Skeletal muscle satellite cell (primary cell): ENCODE data around the gene PRRT4.

ENCODE experiments used
- H3K27me3 ChIP-seq: 2 replicates; pipeline ENCODE4 v1.7.0; 2013; ENCODE audit warnings: low read length; ENCODE audit not compliant: control insufficient read depth, insufficient read depth
- H3K36me3 ChIP-seq: 2 replicates; pipeline ENCODE4 v1.7.0; 2013; ENCODE audit warnings: mild to moderate bottlenecking, control low read depth, low read length; ENCODE audit not compliant: insufficient read depth
- H3K4me1 ChIP-seq: 2 replicates; pipeline ENCODE4 v1.7.0; 2013; ENCODE audit warnings: low read length; ENCODE audit not compliant: control insufficient read depth, insufficient read depth
- H3K4me2 ChIP-seq: 2 replicates; pipeline ENCODE4 v1.7.0; 2013; ENCODE audit warnings: mild to moderate bottlenecking, low read length
- H3K4me3 ChIP-seq: 2 replicates; pipeline ENCODE4 v1.7.0; 2013; ENCODE audit warnings: low read length
- H3K9ac ChIP-seq: 2 replicates; pipeline ENCODE4 v1.7.0; 2013; ENCODE audit warnings: mild to moderate bottlenecking, low read depth, low read length, moderate library complexity
- H3K9me3 ChIP-seq: replicated peaks from 2 replicates; pipeline ENCODE4 v1.7.0; 2013; ENCODE audit warnings: mild to moderate bottlenecking, control low read depth, low read length

PRRT4 gene

DNA sequence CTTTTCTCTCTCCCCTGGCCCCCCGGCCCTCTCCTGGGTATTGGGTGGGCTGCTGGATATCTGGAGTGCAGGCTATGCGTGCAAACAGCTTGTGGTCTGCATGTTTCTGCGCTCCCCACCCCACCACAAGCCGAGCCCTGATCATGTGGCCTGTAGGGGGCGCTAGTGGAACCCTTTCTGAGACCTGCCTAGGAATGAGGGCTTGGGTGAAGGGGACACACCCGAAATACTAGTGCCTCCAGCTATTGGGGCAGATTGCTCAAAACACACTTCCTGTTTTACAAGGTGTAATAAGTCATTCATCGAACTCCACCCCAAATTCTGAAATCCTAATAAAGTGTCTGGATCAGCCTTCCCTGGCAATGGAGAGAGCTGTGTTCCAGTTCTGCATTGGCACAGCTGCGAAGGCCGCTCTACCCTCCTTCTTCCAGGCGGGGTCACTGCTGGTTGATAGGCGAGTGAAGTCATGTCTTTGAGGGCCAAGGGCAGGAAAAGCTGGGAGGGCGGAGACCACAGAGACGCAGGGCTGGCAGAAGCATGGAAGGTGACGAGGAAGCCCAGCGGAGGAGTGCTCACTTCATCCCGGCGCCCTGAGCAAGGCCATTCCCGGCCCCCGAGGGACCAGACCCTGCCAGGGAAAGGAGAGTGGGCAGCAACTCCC, 19.8 kb upstream of the PRRT4 start:
- H3K4me2 ChIP-seq = no peak overlapping the region
- H3K4me1 ChIP-seq = peaks cover 5% of the 10 kb centered on the region
- peaks cover 10% of the 10 kb centered on the region for H3K27me3 ChIP-seq
- H3K4me3 ChIP-seq = no peak overlapping the region
- H3K9ac ChIP-seq = no peak overlapping the region
- H3K36me3 ChIP-seq = no peaks in the 10 kb centered on the region
- no peaks in the 10 kb centered on the region for H3K9me3 ChIP-seq

DNA sequence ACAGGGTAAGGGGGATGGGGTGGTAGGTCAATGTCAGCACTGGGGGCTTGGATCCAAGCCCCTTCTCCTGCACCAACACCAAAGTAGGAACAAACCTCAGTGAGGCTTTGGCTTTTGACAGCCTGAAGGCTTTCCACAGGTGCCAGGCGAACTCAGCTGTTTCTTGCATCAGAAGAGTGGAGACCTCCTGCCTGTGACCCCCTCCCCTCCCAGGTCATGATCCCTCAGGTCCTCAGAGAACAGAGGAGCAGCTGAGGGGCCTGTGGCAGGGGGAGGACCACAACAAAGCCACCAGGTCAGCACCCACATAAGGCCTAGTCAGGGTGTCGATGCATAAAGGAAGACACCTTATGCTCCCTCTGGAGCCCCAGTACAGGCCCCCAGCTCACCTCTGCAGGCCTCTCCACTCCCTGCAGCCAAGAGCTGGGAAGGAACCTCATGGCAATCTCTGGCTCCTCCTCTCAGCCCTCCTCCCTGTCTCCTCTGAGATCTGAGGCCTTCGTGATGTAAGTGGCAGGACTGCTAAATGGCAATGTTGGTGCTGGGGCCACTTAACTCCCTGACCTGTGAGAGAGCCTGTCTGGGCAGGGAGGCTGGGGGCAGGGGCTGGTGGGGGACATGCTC, 19.1 kb upstream of the PRRT4 start:
- H3K4me1 ChIP-seq = peaks cover 5% of the 10 kb centered on the region
- no peaks in the 10 kb centered on the region for H3K36me3 ChIP-seq
- H3K4me2 ChIP-seq = no peak overlapping the region

DNA sequence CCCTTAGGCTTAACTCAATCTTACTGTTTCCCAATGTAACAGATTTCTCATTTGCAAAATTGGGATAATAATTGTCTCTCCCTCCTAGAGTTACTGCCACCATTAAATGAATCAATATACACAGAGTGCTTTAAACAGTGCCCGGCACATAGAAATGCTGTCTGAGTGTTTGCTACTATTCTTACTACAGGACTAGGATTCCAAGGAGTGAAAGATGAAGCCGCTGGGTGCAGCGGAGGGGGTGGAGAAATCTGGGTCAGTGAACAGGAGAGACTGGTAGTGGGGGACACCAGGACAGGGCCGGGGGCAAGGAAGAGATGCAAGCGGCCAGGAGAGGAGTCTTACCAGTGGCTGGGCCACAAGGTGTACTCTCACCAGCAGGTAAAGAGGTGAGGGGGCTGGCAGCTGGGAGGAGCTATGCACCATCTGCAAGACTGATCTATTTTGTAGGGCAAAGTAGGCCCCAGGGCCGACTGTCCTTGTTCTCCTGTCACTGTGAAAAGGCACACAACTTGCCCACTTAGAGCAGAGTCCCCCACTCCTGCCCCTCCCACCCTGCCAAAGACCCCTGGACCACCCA, 18.5 kb upstream of the PRRT4 start:
- no peak overlapping the region for H3K9ac ChIP-seq
- H3K4me2 ChIP-seq = no peak overlapping the region

More for the DNA sequence above, 19.1 kb upstream of the PRRT4 start:
- Histone ChIP-seq H3K9me3 (no peaks in the 10 kb centered on the region), H3K9ac (no peak overlapping the region), H3K27me3 (peaks cover 10% of the 10 kb centered on the region), H3K4me3 (no peak overlapping the region)

DNA sequence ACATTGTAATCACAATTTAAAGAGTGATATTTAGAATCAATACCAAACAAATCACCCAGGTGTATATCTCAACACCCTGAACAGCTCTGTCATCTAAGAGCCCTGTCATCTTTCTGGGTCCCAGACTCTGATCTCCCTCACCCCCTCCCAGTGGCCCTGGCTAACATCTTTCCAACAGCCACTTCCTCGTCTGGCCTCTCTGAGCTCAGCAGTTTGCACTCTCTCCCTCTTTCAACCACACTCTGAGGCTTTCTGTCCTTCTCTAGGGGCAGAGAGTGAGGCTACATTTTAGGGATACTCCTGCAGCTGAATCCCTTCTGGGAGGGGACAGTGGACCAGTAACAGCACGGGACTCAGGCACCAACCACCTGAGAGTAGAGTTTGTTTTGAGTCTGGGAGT, 17.1 kb upstream of the PRRT4 start:
- no peaks in the 10 kb centered on the region for H3K36me3 ChIP-seq
- peaks cover under 1% of the 10 kb centered on the region for H3K4me1 ChIP-seq
- peaks cover 17% of the 10 kb centered on the region for H3K27me3 ChIP-seq
- H3K4me2 ChIP-seq = no peak overlapping the region
- H3K9ac ChIP-seq = no peak overlapping the region
- no peaks in the 10 kb centered on the region for H3K9me3 ChIP-seq
- no peak overlapping the region for H3K4me3 ChIP-seq

More for the DNA sequence above, 18.5 kb upstream of the PRRT4 start:
- Histone ChIP-seq H3K4me3 (no peak overlapping the region), H3K4me1 (peaks cover 5% of the 10 kb centered on the region), H3K9me3 (no peaks in the 10 kb centered on the region), H3K27me3 (peaks cover 10% of the 10 kb centered on the region), H3K36me3 (no peaks in the 10 kb centered on the region)

DNA sequence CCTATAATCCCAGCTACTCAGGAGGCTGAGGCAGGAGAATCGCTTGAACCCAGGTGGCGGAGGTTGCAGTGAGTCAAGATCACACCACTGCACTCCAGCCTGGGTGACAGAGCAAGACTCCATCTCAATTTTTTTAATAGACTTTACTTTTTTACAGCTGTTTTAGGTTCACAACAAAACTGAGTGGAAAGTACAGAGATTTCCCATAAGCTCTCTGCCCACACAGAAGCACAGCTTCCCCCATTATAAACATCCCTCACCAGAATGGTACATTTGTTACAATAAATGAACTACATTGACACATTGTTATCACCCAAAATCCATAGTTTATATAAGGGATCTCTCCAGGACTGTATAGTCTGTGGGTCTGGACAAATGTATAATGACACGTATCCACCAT, 14.6 kb upstream of the PRRT4 start:
- H3K9me3 ChIP-seq = no peaks in the 10 kb centered on the region
- no peaks in the 10 kb centered on the region for H3K4me1 ChIP-seq
- peaks cover 23% of the 10 kb centered on the region for H3K27me3 ChIP-seq
- H3K36me3 ChIP-seq = no peaks in the 10 kb centered on the region
- H3K9ac ChIP-seq = no peak overlapping the region
- no peak overlapping the region for H3K4me2 ChIP-seq
- no peak overlapping the region for H3K4me3 ChIP-seq

DNA sequence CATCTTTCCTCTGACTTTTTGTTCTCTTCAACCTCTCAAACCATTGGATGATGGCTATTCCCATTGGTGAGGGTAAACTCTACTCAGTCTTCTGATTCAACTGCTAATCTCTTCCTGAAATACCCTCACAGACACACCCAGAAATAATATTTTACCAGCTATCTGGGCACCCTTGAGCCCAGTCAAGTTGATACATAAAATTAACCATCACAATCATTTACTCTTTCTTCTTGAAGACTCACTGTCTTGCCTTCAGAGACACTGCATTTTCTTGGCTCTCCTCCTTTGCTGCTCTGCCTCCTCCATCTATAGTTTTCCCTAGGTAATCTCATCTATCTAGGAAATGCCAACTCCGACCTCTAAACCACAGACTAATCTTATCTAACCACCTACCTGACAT, 12.6 kb upstream of the PRRT4 start:
- Histone ChIP-seq H3K4me2 (no peak overlapping the region), H3K4me3 (no peak overlapping the region), H3K36me3 (no peaks in the 10 kb centered on the region), H3K4me1 (no peaks in the 10 kb centered on the region), H3K9ac (no peak overlapping the region), H3K27me3 (peaks cover 23% of the 10 kb centered on the region), H3K9me3 (no peaks in the 10 kb centered on the region)

DNA sequence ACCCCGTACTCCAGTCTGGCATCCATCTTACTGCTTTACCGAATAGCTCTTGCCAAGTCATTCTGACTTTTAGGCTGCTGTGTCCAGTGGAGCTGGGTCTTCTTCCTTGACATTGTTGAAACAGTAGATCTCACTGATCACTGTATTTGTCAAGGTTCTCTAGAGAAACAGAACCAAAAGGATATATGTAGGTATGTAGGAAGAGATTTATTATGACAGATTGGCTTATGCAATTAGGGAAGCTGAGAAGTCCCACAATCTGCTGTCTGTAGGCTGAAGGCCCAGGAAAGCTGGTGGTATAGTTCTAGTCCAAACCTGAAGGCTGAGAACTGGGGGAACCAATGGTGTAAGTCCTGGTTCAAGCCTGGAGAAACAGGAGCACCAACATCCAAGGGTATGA, 12.1 kb upstream of the PRRT4 start:
- no peaks in the 10 kb centered on the region for H3K4me1 ChIP-seq
- no peak overlapping the region for H3K4me3 ChIP-seq
- H3K27me3 ChIP-seq = peaks cover 21% of the 10 kb centered on the region
- H3K9ac ChIP-seq = no peak overlapping the region
- H3K9me3 ChIP-seq = no peaks in the 10 kb centered on the region
- H3K36me3 ChIP-seq = no peaks in the 10 kb centered on the region
- H3K4me2 ChIP-seq = no peak overlapping the region

DNA sequence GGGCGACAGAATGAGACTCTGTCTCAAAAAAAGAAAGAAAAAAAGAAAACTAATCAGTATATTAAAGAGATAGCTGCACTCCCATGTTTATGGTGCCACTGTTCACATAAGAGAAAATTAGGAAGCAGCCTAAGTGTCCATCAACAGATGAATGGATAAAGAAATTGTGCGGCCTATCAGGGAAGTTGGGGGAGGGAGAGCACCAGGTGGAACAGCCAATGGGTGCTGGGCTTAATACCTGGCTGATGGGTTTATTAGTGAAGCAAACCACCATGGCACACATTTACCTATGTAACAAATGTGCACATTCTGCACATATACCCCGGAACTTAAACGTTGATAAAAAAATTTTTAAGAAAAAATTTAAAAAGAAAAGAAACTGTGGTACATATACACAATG, 9.0 kb upstream of the PRRT4 start:
- Histone ChIP-seq H3K9me3 (no peaks in the 10 kb centered on the region), H3K4me1 (no peaks in the 10 kb centered on the region), H3K4me3 (no peak overlapping the region), H3K4me2 (no peak overlapping the region), H3K27me3 (peaks cover 35% of the 10 kb centered on the region), H3K9ac (no peak overlapping the region), H3K36me3 (no peaks in the 10 kb centered on the region)

DNA sequence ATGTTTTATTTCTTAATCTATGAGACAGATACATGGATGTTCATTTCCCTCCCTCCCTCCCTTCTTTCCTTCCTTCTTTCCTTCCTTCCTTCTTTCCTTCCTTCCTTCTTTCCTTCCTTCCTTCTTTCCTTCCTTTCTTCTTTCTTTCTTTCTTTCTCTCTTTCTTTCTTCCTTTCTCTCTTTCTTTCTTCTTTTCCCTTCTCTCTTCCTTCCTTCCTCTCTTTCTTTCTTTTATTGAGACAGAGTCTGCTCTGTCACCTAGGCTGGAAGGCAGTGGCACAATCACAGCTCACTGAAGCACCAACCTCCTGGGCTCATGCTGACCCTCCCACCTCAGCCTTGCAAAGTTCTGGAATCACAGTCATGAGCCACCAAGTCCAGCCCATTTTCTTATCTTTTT, 5.5 kb upstream of the PRRT4 start:
- Histone ChIP-seq H3K9me3 (no peaks in the 10 kb centered on the region), H3K27me3 (peaks cover 55% of the 10 kb centered on the region), H3K36me3 (no peaks in the 10 kb centered on the region), H3K4me1 (peaks cover 4% of the 10 kb centered on the region), H3K9ac (no peak overlapping the region), H3K4me2 (no peak overlapping the region), H3K4me3 (no peak overlapping the region)

DNA sequence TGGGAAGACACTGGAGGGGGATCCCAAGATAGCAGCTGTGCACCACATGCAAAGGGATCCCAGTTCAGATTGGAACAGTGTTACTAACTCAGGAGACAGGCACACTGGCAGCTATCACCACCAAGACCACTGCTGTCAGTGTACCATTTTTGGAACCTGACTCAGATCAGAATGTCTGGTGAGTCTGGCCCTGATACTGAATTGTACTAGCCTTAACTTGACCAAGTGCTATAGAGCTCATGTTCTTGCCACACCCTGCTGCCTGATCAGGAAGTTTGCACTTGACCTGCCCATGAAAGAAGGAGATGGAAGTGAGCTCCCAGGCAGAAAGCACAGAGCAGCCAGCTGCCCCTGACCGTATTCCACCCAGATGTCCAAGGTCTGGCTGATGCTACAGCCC, 4.8 kb upstream of the PRRT4 start:
- H3K36me3 ChIP-seq = no peaks in the 10 kb centered on the region
- no peak overlapping the region for H3K9ac ChIP-seq
- H3K4me2 ChIP-seq = no peak overlapping the region
- peaks cover 58% of the 10 kb centered on the region for H3K27me3 ChIP-seq
- peaks cover 11% of the 10 kb centered on the region for H3K4me1 ChIP-seq
- no peaks in the 10 kb centered on the region for H3K9me3 ChIP-seq
- no peak overlapping the region for H3K4me3 ChIP-seq

DNA sequence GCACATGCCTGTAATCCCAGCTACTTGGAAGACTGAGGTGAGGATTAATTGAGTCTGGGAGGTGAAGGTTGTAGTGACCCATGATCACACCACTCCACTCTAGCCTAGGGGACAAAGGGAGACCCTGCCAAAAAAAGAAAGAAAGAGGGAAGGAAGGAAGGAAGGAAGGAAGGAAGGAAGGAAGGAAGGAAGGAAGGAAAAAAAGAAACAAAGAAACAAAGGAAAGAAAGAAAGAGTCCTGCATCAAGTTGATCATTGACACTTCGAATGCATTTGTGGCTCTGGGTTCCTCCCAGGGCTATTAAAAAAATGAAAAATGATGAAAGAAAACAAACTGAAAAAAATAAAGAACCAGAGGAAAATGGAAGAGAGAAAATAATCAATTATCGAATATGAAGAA, 3.9 kb upstream of the PRRT4 start:
- H3K27me3 ChIP-seq = peaks cover 65% of the 10 kb centered on the region
- H3K9ac ChIP-seq = no peak overlapping the region
- H3K4me1 ChIP-seq = peaks cover 19% of the 10 kb centered on the region
- no peaks in the 10 kb centered on the region for H3K36me3 ChIP-seq
- no peak overlapping the region for H3K4me3 ChIP-seq
- no peak overlapping the region for H3K4me2 ChIP-seq
- H3K9me3 ChIP-seq = no peaks in the 10 kb centered on the region
